Astrocyte of the spinal cord (primary cell): ENCODE data around the gene RAB3IL1.

ENCODE experiments used
- DNase-seq: peaks from one replicate; pipeline ENCODE4 v3.0.0; 2011; ENCODE audit warnings: low read depth, low spot score
- H3K4me3 ChIP-seq: 2 replicates; pipeline ENCODE4 v1.5.1; 2011; ENCODE audit warnings: low read depth, mild to moderate bottlenecking, low read length, moderate library complexity
- CTCF ChIP-seq: IDR thresholded peaks from 2 replicates; pipeline ENCODE4 v1.5.1; 2012; ENCODE audit warnings: low read depth, mild to moderate bottlenecking, low read length, inconsistent platforms
- in situ Hi-C: cut with HindIII; loops from 2 replicates; pipeline ENCODE4 v1.10.0; 2017; ENCODE audit warnings: low sequenced_read_pairs

RAB3IL1 gene

DNA sequence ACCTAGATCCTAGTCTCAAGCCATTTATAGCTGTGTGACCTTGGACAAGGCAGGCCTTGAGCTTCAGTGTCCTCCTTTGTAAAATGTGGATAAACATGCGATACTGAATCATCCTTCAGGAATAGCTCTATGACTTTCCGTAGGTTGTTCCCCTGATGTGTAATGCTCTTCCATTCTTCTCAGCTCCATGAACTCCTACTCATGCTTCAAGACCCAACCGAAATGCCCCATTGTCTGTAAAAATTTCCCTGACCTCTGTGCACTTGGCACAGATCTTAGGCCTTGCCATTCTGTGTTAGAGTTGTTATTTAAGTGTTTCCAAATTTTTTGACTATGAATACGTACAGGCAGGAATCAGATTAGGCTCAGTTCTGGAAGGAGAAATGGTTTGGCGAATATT, 29.5 kb upstream of the RAB3IL1 start:
- no peak for DNase-seq
- H3K4me3 ChIP-seq = no peak overlapping the region
- in situ Hi-C loops = no loop called here
- TF ChIP-seq CTCF = no peak

DNA sequence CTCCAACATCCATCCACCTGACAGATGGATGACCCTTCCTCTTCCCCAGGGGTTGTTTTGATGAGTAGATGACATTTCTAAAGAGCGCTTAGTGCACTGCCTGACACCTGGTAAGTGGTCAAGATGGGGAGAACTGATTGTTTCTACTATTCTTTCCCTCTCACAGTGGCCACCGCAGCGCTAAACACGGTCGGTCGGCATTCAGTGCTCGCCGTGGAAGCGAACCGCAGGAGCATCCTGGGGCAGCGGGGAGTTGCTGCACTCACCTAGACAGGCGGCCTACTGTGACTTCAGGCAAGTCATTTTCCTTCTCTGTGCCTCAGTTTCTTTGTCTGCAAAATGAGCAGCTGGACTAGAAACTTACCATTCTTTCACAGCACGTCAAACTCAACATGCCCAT, 27.8 kb upstream of the RAB3IL1 start:
- DNase-seq = no peak
- no peak for TF ChIP-seq CTCF
- H3K4me3 ChIP-seq = no peak overlapping the region
- in situ Hi-C loops = no loop called here

GRCh38 chr11:61940466-61940865, 23.1 kb upstream of the RAB3IL1 start:
- H3K4me3 ChIP-seq = no peak overlapping the region
- no peak for TF ChIP-seq CTCF
- DNase-seq = no peak
- in situ Hi-C loops = no loop called here

DNA sequence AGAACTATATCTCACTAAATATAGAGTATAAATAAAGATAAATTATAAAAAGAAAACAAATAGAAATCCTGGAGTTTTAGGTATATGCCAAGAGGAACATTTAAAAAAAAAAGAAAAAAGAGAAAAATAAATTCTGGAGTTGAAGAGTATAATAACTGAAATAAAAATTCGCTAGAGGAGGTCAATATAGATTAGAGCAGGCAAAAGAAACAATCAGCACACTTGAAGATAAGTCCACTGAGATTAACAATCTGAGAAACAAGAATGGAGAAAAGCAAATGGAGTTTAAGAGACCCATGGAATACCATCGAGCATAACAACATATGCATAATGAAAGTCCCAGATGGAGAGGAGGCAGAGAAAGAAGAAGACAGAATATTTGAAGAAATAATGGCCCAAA, 18.5 kb upstream of the RAB3IL1 start:
- no peak for TF ChIP-seq CTCF
- in situ Hi-C loops = no loop called here
- H3K4me3 ChIP-seq = no peak overlapping the region
- no peak for DNase-seq

DNA sequence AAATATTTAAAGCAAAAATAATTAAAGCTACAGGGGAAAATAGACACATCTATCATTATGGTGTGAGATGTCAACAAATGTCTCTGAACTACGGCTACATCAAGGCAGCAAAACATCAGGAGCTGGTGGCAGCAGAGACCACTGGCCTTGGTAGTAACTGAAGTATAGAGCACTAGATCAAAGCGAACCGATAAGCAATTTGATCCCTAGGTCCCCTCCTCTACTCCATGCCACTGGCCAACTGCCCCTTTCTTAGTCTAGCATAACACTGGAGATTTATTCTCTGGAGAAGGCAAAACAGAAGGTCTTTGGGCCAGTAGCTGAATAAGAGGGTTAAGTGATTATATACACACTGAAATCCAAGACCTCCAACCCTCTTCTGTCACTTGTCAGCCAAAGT, 13.6 kb upstream of the RAB3IL1 start:
- in situ Hi-C loops = no loop called here
- TF ChIP-seq CTCF = no peak
- no peak overlapping the region for H3K4me3 ChIP-seq
- DNase-seq = no peak

GRCh38 chr11:61928606-61929005, 11.2 kb upstream of the RAB3IL1 start:
- TF ChIP-seq CTCF = no peak
- no peak for DNase-seq
- in situ Hi-C loops = no loop called here
- no peak overlapping the region for H3K4me3 ChIP-seq

GRCh38 chr11:61927501-61927900, 10.1 kb upstream of the RAB3IL1 start:
- DNase-seq = peak; percentile 38
- no peak overlapping the region for H3K4me3 ChIP-seq
- in situ Hi-C loops = no loop called here
- TF ChIP-seq CTCF = no peak
